Stomach smooth muscle (tissue), 2 donors: Measurements from ENCODE around the gene AGPS.
"Not testable (repeated sequence)": the region's sequence is repeated elsewhere in the genome, so short reads cannot be mapped to it uniquely, and the experiment has no call there.

Experiments used
- H3K27ac ChIP-seq: one replicate; pipeline ENCODE4 v1.7.0; 2013; ENCODE audit warnings: mild to moderate bottlenecking, low read length, inconsistent platforms
- H3K27me3 ChIP-seq, 2 donors: one replicate each; pipeline ENCODE4 v1.7.0; 2013; ENCODE audit warnings: low read length in 2 of 2; ENCODE audit not compliant: insufficient read depth in 2 of 2, control insufficient read depth in 1 of 2
- H3K36me3 ChIP-seq, 2 donors: one replicate each; pipeline ENCODE4 v1.7.0; 2013; ENCODE audit warnings: low read length in 2 of 2; ENCODE audit not compliant: control insufficient read depth in 2 of 2, insufficient read depth in 2 of 2
- H3K4me1 ChIP-seq: one replicate; pipeline ENCODE4 v1.7.0; 2013; ENCODE audit warnings: low read length; ENCODE audit not compliant: control insufficient read depth, insufficient read depth
- H3K4me3 ChIP-seq, 2 donors: one replicate each; pipeline ENCODE4 v1.7.0; 2013; ENCODE audit warnings: low read length in 2 of 2
- H3K9ac ChIP-seq, 2 donors: one replicate each; pipeline ENCODE4 v1.7.0; 2013; ENCODE audit warnings: low read length in 2 of 2, mild to moderate bottlenecking in 1 of 2
- H3K9me3 ChIP-seq, 2 donors: one replicate each; pipeline ENCODE4 v1.7.0; 2013; ENCODE audit warnings: low read length in 2 of 2; ENCODE audit not compliant: control insufficient read depth in 2 of 2
- donor health status: healthy.
- donor health status: Pancreatic carcinoma.

Gene AGPS

GRCh38 chr2:177422271-177422670 is 29.7 kb downstream of the AGPS start:
- H3K36me3 ChIP-seq, result peaks cover 0 to 3% of the 10 kb centered on the region in 2 donors

GRCh38 chr2:177424120-177424519 is 31.5 kb downstream of the AGPS start:
- not testable (repeated sequence) for H3K27me3 ChIP-seq, H3K9me3 ChIP-seq, H3K9ac ChIP-seq, H3K4me3 ChIP-seq, H3K27ac ChIP-seq, H3K4me1 ChIP-seq, H3K36me3 ChIP-seq

More at GRCh38 chr2:177422271-177422670, 29.7 kb downstream of the AGPS start:
- Histone ChIP-seq H3K27ac (no peak overlapping the region), H3K9me3 (no peaks in the 10 kb centered on the region), H3K9ac (no peak overlapping the region), H3K4me3 (no peak overlapping the region), H3K4me1 (no peaks in the 10 kb centered on the region), H3K27me3 (no peaks in the 10 kb centered on the region)

- not testable (repeated sequence) for H3K9ac ChIP-seq, H3K9me3 ChIP-seq, H3K27me3 ChIP-seq, H3K4me3 ChIP-seq, H3K4me1 ChIP-seq, H3K27ac ChIP-seq, H3K36me3 ChIP-seq
Observed at GRCh38 chr2:177424620-177425019, 32.0 kb downstream of the AGPS start.

GRCh38 chr2:177427316-177427715 is 34.7 kb downstream of the AGPS start:
- Histone ChIP-seq H3K36me3 (peaks cover 0 to 3% of the 10 kb centered on the region in 2 donors), H3K9ac (no peak overlapping the region), H3K27ac (no peak overlapping the region), H3K4me1 (no peaks in the 10 kb centered on the region), H3K4me3 (no peak overlapping the region), H3K27me3 (no peaks in the 10 kb centered on the region), H3K9me3 (peaks cover 4 to 8% of the 10 kb centered on the region in 2 donors)

GRCh38 chr2:177427936-177428335 is 35.4 kb downstream of the AGPS start:
- H3K36me3 ChIP-seq, H3K4me3 ChIP-seq, H3K9ac ChIP-seq, H3K4me1 ChIP-seq, H3K27ac ChIP-seq, H3K27me3 ChIP-seq: not testable (repeated sequence)
- peaks cover 4 to 12% of the 10 kb centered on the region in 2 donors for H3K9me3 ChIP-seq

- Histone ChIP-seq H3K4me1 (no peaks in the 10 kb centered on the region), H3K9me3 (peaks cover 4 to 21% of the 10 kb centered on the region in 2 donors), H3K36me3 (peaks cover 0 to 3% of the 10 kb centered on the region in 2 donors), H3K9ac (no peak overlapping the region), H3K4me3 (no peak overlapping the region), H3K27ac (no peak overlapping the region), H3K27me3 (no peaks in the 10 kb centered on the region)
Observed at GRCh38 chr2:177429688-177430325, 37.2 kb downstream of the AGPS start.

DNA sequence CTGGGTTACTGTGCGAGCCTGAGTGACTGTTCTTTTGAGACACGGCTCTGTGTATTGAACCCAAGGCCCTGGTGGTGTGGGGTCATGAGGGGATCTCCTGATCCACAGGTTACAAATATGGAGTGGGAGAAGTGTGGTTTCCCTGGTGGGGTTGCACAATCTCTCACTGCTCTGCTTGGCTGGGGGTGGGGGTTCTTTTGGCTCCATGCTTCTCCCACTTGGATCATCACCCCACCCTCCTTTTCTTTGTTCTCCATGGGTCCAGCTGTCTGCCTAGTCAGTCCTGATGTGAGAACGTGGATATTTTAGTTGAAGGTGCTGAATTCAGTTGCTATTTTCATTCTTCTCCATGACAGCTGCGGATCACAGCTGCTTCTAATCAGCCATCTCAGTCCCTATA is 37.8 kb downstream of the AGPS start:
- H3K27ac ChIP-seq, result no peak overlapping the region

GRCh38 chr2:177431111-177431725 is 38.6 kb downstream of the AGPS start:
- H3K9me3 ChIP-seq, result peaks cover 4 to 21% of the 10 kb centered on the region in 2 donors
- not testable (repeated sequence) for H3K36me3 ChIP-seq, H3K4me3 ChIP-seq

More for the DNA sequence above, 37.8 kb downstream of the AGPS start:
- Histone ChIP-seq H3K9me3 (peaks cover 4 to 21% of the 10 kb centered on the region in 2 donors), H3K4me1 (no peaks in the 10 kb centered on the region), H3K27me3 (no peaks in the 10 kb centered on the region), H3K4me3 (no peak overlapping the region), H3K9ac (no peak overlapping the region), H3K36me3 (peaks cover 0 to 3% of the 10 kb centered on the region in 2 donors)

DNA sequence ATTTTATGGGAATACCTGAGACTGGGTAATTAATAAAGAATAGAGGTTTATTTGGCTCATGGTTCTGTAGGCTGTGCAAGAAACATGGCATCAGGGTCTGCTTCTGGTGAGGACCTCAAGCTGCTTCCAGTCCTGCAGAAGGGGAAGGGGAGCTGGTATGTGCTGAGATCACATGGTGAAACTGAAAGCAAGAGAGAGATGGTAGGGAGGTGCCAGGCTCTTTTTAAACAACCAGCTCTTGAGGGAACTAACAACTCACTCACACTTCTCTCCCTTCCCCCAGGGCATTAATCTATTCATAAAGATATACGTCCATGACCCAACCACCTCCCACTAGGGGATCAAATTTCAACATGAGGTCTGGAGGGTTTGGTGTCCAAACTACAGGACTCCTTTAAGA is 40.1 kb downstream of the AGPS start:
- H3K27ac ChIP-seq, result no peak overlapping the region
- peaks cover 0 to 3% of the 10 kb centered on the region in 2 donors for H3K36me3 ChIP-seq
- no peaks in the 10 kb centered on the region for H3K27me3 ChIP-seq
- no peak overlapping the region for H3K9ac ChIP-seq
- no peak overlapping the region for H3K4me3 ChIP-seq
- no peaks in the 10 kb centered on the region for H3K4me1 ChIP-seq
- H3K9me3 ChIP-seq, result peaks cover 4 to 21% of the 10 kb centered on the region in 2 donors

More at GRCh38 chr2:177431111-177431725, 38.6 kb downstream of the AGPS start:
- H3K27ac ChIP-seq, H3K27me3 ChIP-seq, H3K9ac ChIP-seq, H3K4me1 ChIP-seq: not testable (repeated sequence)

DNA sequence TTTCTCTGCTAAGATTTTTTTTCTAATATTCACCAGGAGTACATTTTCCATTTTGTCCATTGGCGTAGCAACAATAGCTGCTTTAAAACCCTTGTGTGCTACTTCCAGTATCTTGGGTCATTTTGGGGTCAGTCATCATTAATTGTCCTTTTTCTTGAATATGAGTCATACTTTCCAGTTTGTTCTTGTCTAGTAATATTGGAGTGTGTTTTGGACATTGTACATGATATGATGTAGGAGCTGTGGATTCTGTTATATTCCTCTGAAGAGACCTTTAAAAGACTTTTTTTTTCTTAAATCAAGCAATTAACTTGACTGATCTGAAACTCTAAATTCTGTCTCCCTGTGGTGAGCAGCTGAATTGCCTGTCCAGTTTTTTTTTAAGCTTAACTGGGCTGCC is 40.8 kb downstream of the AGPS start:
- H3K27me3 ChIP-seq, result no peaks in the 10 kb centered on the region
- H3K36me3 ChIP-seq, result peaks cover 0 to 3% of the 10 kb centered on the region in 2 donors
- H3K27ac ChIP-seq, result no peak overlapping the region
- H3K4me1 ChIP-seq, result no peaks in the 10 kb centered on the region
- H3K4me3 ChIP-seq, result no peak overlapping the region
- H3K9me3 ChIP-seq, result peaks cover 4 to 21% of the 10 kb centered on the region in 2 donors
- H3K9ac ChIP-seq, result no peak overlapping the region

- Histone ChIP-seq H3K27me3 (no peaks in the 10 kb centered on the region), H3K4me3 (no peak overlapping the region), H3K9me3 (peaks cover 4 to 18% of the 10 kb centered on the region in 2 donors), H3K36me3 (peaks cover 0 to 3% of the 10 kb centered on the region in 2 donors), H3K9ac (no peak overlapping the region), H3K4me1 (no peaks in the 10 kb centered on the region), H3K27ac (no peak overlapping the region)
Observed at GRCh38 chr2:177434475-177434874, 41.9 kb downstream of the AGPS start.
